ENCODE measurements around the gene ADCY4. TPM values are rescaled to one million over a fixed set of nuclear protein-coding genes. Genes with fewer than 3 reads are reported as not detected.

ADCY4 gene
- total RNA-seq, 1 donor from 2014 or later, result 143 TPM

DNA sequence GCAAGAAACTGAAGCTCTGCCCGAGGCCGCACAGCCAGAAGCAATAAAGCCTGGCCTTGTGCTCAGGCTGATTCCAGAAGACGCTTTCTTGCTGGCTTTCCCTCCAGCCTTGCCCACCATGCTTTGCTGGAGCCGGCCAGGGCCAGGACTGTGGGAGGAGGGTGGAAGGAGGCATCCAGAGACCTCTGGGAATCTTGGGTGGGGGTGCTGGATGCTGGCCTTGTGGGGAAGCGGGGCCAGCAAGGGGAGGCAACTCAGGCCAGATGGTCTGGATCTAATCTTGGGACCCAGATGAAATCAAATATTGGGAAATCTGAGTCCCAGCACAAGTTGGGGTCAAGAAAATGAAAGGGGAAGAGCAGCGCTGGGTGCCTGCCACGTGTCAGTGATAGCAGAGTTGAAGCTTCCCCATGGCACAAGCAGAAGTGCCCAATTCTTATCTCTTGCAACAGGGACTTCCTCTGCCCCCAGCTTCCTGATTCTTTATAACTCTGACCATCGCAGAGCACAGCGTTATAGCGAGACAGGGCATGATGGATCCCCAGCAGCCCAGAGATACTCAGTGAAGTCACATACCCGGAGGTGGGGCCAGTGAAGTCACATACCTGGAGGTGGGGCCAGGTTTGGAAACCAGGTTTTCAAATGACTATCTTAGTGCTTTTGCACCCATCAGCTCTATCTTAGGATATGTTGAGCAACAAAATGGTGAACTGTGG lies 57.1 kb downstream of the ADCY4 start:
- H3K27ac ChIP-seq, result no peak overlapping the region
- no peak overlapping the region for H3K4me3 ChIP-seq
- H3K27me3 ChIP-seq, result no peaks in the 10 kb centered on the region
- intact Hi-C loops (cut with DNase I), result no loop called here
- H3K36me3 ChIP-seq, result no peaks in the 10 kb centered on the region
- no peak for DNase-seq (ENCODE audit: low spot score in 2 of 2)
- no peaks in the 10 kb centered on the region for H3K9me3 ChIP-seq
- TF ChIP-seq, protein P1, sequence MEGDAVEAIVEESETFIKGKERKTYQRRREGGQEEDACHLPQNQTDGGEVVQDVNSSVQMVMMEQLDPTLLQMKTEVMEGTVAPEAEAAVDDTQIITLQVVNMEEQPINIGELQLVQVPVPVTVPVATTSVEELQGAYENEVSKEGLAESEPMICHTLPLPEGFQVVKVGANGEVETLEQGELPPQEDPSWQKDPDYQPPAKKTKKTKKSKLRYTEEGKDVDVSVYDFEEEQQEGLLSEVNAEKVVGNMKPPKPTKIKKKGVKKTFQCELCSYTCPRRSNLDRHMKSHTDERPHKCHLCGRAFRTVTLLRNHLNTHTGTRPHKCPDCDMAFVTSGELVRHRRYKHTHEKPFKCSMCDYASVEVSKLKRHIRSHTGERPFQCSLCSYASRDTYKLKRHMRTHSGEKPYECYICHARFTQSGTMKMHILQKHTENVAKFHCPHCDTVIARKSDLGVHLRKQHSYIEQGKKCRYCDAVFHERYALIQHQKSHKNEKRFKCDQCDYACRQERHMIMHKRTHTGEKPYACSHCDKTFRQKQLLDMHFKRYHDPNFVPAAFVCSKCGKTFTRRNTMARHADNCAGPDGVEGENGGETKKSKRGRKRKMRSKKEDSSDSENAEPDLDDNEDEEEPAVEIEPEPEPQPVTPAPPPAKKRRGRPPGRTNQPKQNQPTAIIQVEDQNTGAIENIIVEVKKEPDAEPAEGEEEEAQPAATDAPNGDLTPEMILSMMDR (IDR thresholded peaks at IDR 0.05), result no peak
- no peaks in the 10 kb centered on the region for H3K4me1 ChIP-seq

DNA sequence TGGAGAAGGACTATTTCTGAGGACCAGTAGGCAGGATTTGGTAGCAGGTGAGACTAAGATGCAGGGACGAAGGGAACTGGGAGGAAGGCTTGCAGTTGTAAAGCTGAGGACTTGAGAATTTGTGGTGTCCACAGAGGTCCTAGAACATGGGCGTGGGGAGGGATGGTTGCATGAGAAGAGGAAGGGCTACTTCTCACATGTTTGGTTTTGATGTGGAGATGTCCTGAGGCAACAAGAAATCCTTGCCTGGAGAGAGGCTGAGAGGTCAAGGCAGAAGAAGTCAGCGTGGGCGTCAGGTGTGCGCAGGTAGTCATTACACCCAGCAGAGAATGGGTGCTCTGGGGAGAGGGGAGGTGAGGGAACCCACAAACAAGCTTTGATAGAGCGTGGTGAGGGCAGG lies 57.8 kb downstream of the ADCY4 start:
- intact Hi-C loops (cut with DNase I), result no loop called here
- no peak for DNase-seq (ENCODE audit: low spot score in 2 of 2)
- TF ChIP-seq, protein P1 (IDR thresholded peaks at IDR 0.05), result no peak
- Histone ChIP-seq H3K4me3 (no peak overlapping the region), H3K9me3 (no peaks in the 10 kb centered on the region), H3K4me1 (peaks cover 0 to under 1% of the 10 kb centered on the region in 2 donors), H3K27me3 (no peaks in the 10 kb centered on the region), H3K36me3 (no peaks in the 10 kb centered on the region), H3K27ac (no peak overlapping the region)

GRCh38 chr14:24274101-24274543 lies 60.7 kb downstream of the ADCY4 start:
- Histone ChIP-seq H3K27ac (no peak overlapping the region), H3K27me3 (no peaks in the 10 kb centered on the region), H3K36me3 (peaks cover 0 to 6% of the 10 kb centered on the region in 2 donors), H3K4me3 (no peak overlapping the region), H3K4me1 (peaks cover 0 to 8% of the 10 kb centered on the region in 2 donors), H3K9me3 (no peaks in the 10 kb centered on the region)
- TF ChIP-seq, protein P1 (IDR thresholded peaks at IDR 0.05), result no peak
- intact Hi-C loops (cut with DNase I), result loop anchor here (5.0 kb wide), 1 partner anchor 42 kb away; the partner anchor contains the start of genes GMPR2 and NEDD8
- DNase-seq (ENCODE audit: low spot score in 2 of 2), result no peak

GRCh38 chr14:24273422-24273998 lies 61.4 kb downstream of the ADCY4 start:
- no peak overlapping the region for H3K27ac ChIP-seq
- no peak for DNase-seq (ENCODE audit: low spot score in 2 of 2)
- TF ChIP-seq, protein P1 (IDR thresholded peaks at IDR 0.05), result no peak
- H3K4me3 ChIP-seq, result no peak overlapping the region
- no peaks in the 10 kb centered on the region for H3K9me3 ChIP-seq
- peaks cover 0 to 12% of the 10 kb centered on the region in 2 donors for H3K36me3 ChIP-seq
- peaks cover 0 to 8% of the 10 kb centered on the region in 2 donors for H3K4me1 ChIP-seq
- intact Hi-C loops (cut with DNase I), result loop anchor here (5.0 kb wide), 1 partner anchor 41 kb away; the partner anchor contains the start of genes GMPR2 and NEDD8
- H3K27me3 ChIP-seq, result no peaks in the 10 kb centered on the region

DNA sequence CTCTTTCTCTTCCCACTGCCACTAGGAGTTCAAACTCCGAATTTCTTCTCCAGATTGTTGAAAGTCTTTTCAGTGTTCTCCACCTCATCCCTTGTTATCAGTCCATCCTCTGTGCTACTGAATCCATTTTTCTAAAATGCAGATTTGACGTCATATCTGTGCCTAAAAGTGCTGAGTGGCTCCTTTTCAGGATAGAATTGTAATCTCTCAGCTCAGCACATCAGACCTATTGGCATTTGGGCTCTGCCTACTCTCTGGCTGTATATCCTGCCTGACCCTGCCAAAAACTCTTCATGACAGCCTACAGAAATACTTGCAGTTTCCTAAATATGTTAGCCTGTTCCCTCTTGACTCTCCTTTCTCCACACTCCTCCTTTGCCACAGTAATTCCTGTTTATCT lies 62.4 kb downstream of the ADCY4 start:
- Histone ChIP-seq H3K27ac (no peak overlapping the region), H3K4me3 (no peak overlapping the region), H3K9me3 (no peaks in the 10 kb centered on the region), H3K27me3 (no peaks in the 10 kb centered on the region), H3K36me3 (peaks cover 3 to 20% of the 10 kb centered on the region in 2 donors), H3K4me1 (peaks cover 0 to 8% of the 10 kb centered on the region in 2 donors)
- intact Hi-C loops (cut with DNase I), result loop anchor here (5.0 kb wide), 1 partner anchor 40 kb away; the partner anchor contains the start of genes GMPR2 and NEDD8
- no peak for DNase-seq (ENCODE audit: low spot score in 2 of 2)
- TF ChIP-seq, protein P1 (IDR thresholded peaks at IDR 0.05), result no peak

All from ascending aorta (tissue), 2 donors.